Gastrocnemius medialis (tissue), 4 donors: ENCODE data around the gene COL4A1.

ENCODE experiments used
- CTCF ChIP-seq, 5 experiments: fragments of 450-650 bp in 3 of 5; fragments of 200-600 bp in 2 of 5; sonication (generic) in 2 of 5; IDR thresholded peaks in 4 of 5; conservative IDR thresholded peaks in 1 of 5; 1 replicate in 4 of 5; 2 replicates in 1 of 5; pipeline ENCODE4 v1.5.1; 2016 to 2019; ENCODE audit warnings: antibody characterized with exemption in 5 of 5, mild to moderate bottlenecking in 3 of 5, moderate library complexity in 3 of 5
- POLR2A ChIP-seq, 2 donors: fragments of 450-650 bp; IDR thresholded peaks; one replicate each; pipeline ENCODE4 v1.6.1; 2017; ENCODE audit warnings: antibody characterized with exemption in 2 of 2, mild to moderate bottlenecking in 2 of 2, moderate library complexity in 2 of 2

GRCh38 chr13:110114316-110114715 is 192.6 kb downstream of the COL4A1 start:
- TF ChIP-seq POLR2A (IDR thresholded peaks at IDR 0.05) (no peak), CTCF (IDR thresholded peaks at IDR 0.05 in 4 of 5, conservative IDR thresholded peaks at IDR 0.05 in 1 of 5) (no peak)
